Mammary epithelial cell (primary cell): ENCODE data around the gene CALML3.

ENCODE experiments used
- CTCF ChIP-seq, 2 donors: IDR thresholded peaks in 1 of 2; conservative IDR thresholded peaks in 1 of 2; 2 replicates each; pipeline ENCODE4 v1.5.1; 2011 to 2012; ENCODE audit warnings: inconsistent platforms in 2 of 2, low read length in 2 of 2, mild to moderate bottlenecking in 2 of 2, control low read depth in 1 of 2, low read depth in 1 of 2; ENCODE audit not compliant: insufficient read depth in 1 of 2; ENCODE audit errors: extremely low read depth in 1 of 2
- EZH2 ChIP-seq: IDR thresholded peaks from 2 replicates; pipeline ENCODE4 v1.6.1; 2012; ENCODE audit warnings: low read length, inconsistent platforms, borderline replicate concordance

GRCh38 chr10:5478694-5479305 lies 46.0 kb upstream of the CALML3 start:
- TF ChIP-seq CTCF (conservative IDR thresholded peaks at IDR 0.05 in 1 of 2, IDR thresholded peaks at IDR 0.05 in 1 of 2; ENCODE audit: extremely low read depth in 1 of 2, insufficient read depth in 1 of 2, low read depth in 1 of 2, low read length in 2 of 2) (no peak), EZH2 (no peak)
